Medulla oblongata (tissue), 1 donor: ENCODE results near the gene MCEMP1.
A peak's percentile ranks its signal among the peaks of the same experiment; 100 is the strongest.
"Not testable (repeated sequence)": the region's sequence is repeated elsewhere in the genome, so short reads cannot be mapped to it uniquely, and the experiment has no call there.

Experiments used
- DNase-seq: peaks from one replicate; pipeline ENCODE4 v3.0.0-alpha.2; 2015; ENCODE audit errors: extremely low spot score

The MCEMP1 gene

GRCh38 chr19:7643629-7644549 lies 33.0 kb upstream of the MCEMP1 start:
- DNase-seq: not testable (repeated sequence)

GRCh38 chr19:7644550-7644877 lies 32.4 kb upstream of the MCEMP1 start:
- no peak for DNase-seq

- DNase-seq: no peak
Measured at GRCh38 chr19:7645163-7645562, 31.7 kb upstream of the MCEMP1 start.

GRCh38 chr19:7645656-7646425 lies 31.0 kb upstream of the MCEMP1 start:
- no peak for DNase-seq

- DNase-seq: no peak
Measured at GRCh38 chr19:7646426-7646700, 30.5 kb upstream of the MCEMP1 start.

GRCh38 chr19:7647156-7647555 lies 29.7 kb upstream of the MCEMP1 start:
- DNase-seq: no peak

GRCh38 chr19:7648265-7649014 lies 28.4 kb upstream of the MCEMP1 start:
- no peak for DNase-seq

GRCh38 chr19:7650148-7650547 lies 26.7 kb upstream of the MCEMP1 start:
- no peak for DNase-seq

- peak; percentile 84 for DNase-seq
Measured at GRCh38 chr19:7652061-7652641, 24.7 kb upstream of the MCEMP1 start.

GRCh38 chr19:7654401-7654800 lies 22.5 kb upstream of the MCEMP1 start:
- DNase-seq: no peak

GRCh38 chr19:7655581-7655980 lies 21.3 kb upstream of the MCEMP1 start:
- no peak for DNase-seq

- DNase-seq: no peak
Measured at GRCh38 chr19:7657131-7657751, 19.6 kb upstream of the MCEMP1 start.

GRCh38 chr19:7658219-7658686 lies 18.6 kb upstream of the MCEMP1 start:
- peak; percentile 65 for DNase-seq

- DNase-seq: no peak
Measured at GRCh38 chr19:7661744-7662538, 14.9 kb upstream of the MCEMP1 start.

GRCh38 chr19:7662657-7663056 lies 14.2 kb upstream of the MCEMP1 start:
- no peak for DNase-seq

- DNase-seq: no peak
Measured at GRCh38 chr19:7663706-7664105, 13.2 kb upstream of the MCEMP1 start.

- no peak for DNase-seq
Measured at GRCh38 chr19:7665076-7665475, 11.8 kb upstream of the MCEMP1 start.

- DNase-seq: no peak
Measured at GRCh38 chr19:7668842-7669241, 8.0 kb upstream of the MCEMP1 start, which contains the start of gene RETN. TSS of gene RETN (plus strand) at chr19:7669049. CDS start at chr19:7669327, 278 bp downstream.

- no peak for DNase-seq
Measured at GRCh38 chr19:7669641-7670040, 7.2 kb upstream of the MCEMP1 start.

GRCh38 chr19:7670150-7670783 lies 6.6 kb upstream of the MCEMP1 start:
- no peak for DNase-seq
